Transverse colon (tissue), 4 donors: ENCODE data around the gene C16orf89. TPM values are rescaled to one million over a fixed set of nuclear protein-coding genes. Genes with fewer than 3 reads are reported as not detected.

Source experiments
- DNase-seq: peaks from one replicate; pipeline ENCODE4 v3.0.0-alpha.2; 2019
- H3K27ac ChIP-seq, 4 donors: fragments of 200-600 bp; sonication (generic); 2 replicates each; pipeline ENCODE4 v1.5.1; 2016 to 2018; ENCODE audit warnings: inconsistent platforms in 4 of 4
- H3K27me3 ChIP-seq: fragments of 200-600 bp; sonication (generic); 2 replicates; pipeline ENCODE4 v1.5.1; 2017; ENCODE audit warnings: inconsistent platforms
- H3K36me3 ChIP-seq, 4 donors: fragments of 200-600 bp; sonication (generic); 2 replicates each; pipeline ENCODE4 v1.5.1; 2017 to 2019; ENCODE audit warnings: inconsistent platforms in 4 of 4
- H3K4me1 ChIP-seq, 4 donors: fragments of 200-600 bp; sonication (generic); 2 replicates each; pipeline ENCODE4 v1.5.1; 2017 to 2020; ENCODE audit warnings: inconsistent platforms in 4 of 4
- H3K4me3 ChIP-seq, 4 donors: fragments of 200-600 bp; sonication (generic); 1 replicate in 1 of 4; 2 replicates in 3 of 4; pipeline versions ENCODE4 v1.5.1 to v1.6.1; 2017 to 2019; ENCODE audit warnings: inconsistent platforms in 4 of 4
- H3K9me3 ChIP-seq, 2 donors: fragments of 200-600 bp; sonication (generic); 2 replicates each; pipeline ENCODE4 v1.5.1; 2017 to 2019; ENCODE audit warnings: inconsistent platforms in 2 of 2
- EP300 ChIP-seq: sonication (generic); formaldehyde crosslinking; IDR thresholded peaks from one replicate; pipeline ENCODE4 v1.6.1; 2017; ENCODE audit warnings: antibody characterized with exemption, low read depth
- POLR2A ChIP-seq: fragments of 450-650 bp; IDR thresholded peaks from one replicate; pipeline ENCODE4 v1.6.1; 2016; ENCODE audit warnings: antibody characterized with exemption, mild to moderate bottlenecking, moderate library complexity
- POLR2AphosphoS5 ChIP-seq, 3 donors: sonication (generic); formaldehyde crosslinking; IDR thresholded peaks; one replicate each; pipeline ENCODE4 v1.6.1; 2016; ENCODE audit warnings: antibody characterized with exemption in 3 of 3
- WGBS, 2 donors: methylation state at CpG; one replicate each; pipeline ENCODE4 v1.1.5; 2018; ENCODE audit warnings: low coverage in 1 of 2; 5-methylcytosine and 5-hydroxymethylcytosine counted together
- in situ Hi-C, 4 donors: fragments of 200-750 bp; cut with MboI; loops; one replicate each; pipeline versions ENCODE4 v1.15.0 to v1.15.1; 2017; ENCODE audit warnings: low sequenced_read_pairs in 3 of 4, low pct_ligation_motif_present in 1 of 4, low pct_unique_long_range_greater_than_20kb in 1 of 4
- intact Hi-C: fragments of 100-400 bp; cut with DNase I; formaldehyde crosslinking; loops from one replicate; pipeline ENCODE4 v1.15.1; 2023; ENCODE audit warnings: low total_unique reads
- total RNA-seq, 4 donors: library from RNA; depleted of rRNA; stranded (reverse); fragments of >200 nt; gene quantifications; one replicate each; pipeline ENCODE4 v1.1.0, GENCODE V29; 2016
- TF ChIP-seq, protein P1 (sequence below), 5 experiments: fragments of 200-600 bp in 3 of 5; fragments of 450-650 bp in 2 of 5; sonication (generic) in 3 of 5; IDR thresholded peaks; 1 replicate in 2 of 5; 2 replicates in 3 of 5; pipeline ENCODE4 v1.5.1; 2016 to 2017; ENCODE audit warnings: antibody characterized with exemption in 5 of 5, inconsistent platforms in 3 of 5, mild to moderate bottlenecking in 2 of 5, moderate library complexity in 1 of 5

The C16orf89 gene
- total RNA-seq, 4 donors from 2014 or later = 1.5 to 8.6 TPM; not detected in 2

GRCh38 chr16:5064915-5065314 is 841 bp downstream of the C16orf89 start:
- intact Hi-C loops = no loop called here
- Histone ChIP-seq H3K36me3 (no peaks in the 10 kb centered on the region), H3K27me3 (no peaks in the 10 kb centered on the region), H3K4me1 (peaks cover 4 to 23% (median 10%) of the 10 kb centered on the region in 4 donors), H3K4me3 (no peak overlapping the region), H3K9me3 (no peaks in the 10 kb centered on the region), H3K27ac (no peak overlapping the region)
- 33 to 60% methylated on average over 1 to 7 of the region's 7 CpGs for WGBS, 2 donors
- TF ChIP-seq POLR2AphosphoS5 (IDR thresholded peaks at IDR 0.05) (no peak), EP300 (no peak), POLR2A (no peak)
- TF ChIP-seq, protein P1, sequence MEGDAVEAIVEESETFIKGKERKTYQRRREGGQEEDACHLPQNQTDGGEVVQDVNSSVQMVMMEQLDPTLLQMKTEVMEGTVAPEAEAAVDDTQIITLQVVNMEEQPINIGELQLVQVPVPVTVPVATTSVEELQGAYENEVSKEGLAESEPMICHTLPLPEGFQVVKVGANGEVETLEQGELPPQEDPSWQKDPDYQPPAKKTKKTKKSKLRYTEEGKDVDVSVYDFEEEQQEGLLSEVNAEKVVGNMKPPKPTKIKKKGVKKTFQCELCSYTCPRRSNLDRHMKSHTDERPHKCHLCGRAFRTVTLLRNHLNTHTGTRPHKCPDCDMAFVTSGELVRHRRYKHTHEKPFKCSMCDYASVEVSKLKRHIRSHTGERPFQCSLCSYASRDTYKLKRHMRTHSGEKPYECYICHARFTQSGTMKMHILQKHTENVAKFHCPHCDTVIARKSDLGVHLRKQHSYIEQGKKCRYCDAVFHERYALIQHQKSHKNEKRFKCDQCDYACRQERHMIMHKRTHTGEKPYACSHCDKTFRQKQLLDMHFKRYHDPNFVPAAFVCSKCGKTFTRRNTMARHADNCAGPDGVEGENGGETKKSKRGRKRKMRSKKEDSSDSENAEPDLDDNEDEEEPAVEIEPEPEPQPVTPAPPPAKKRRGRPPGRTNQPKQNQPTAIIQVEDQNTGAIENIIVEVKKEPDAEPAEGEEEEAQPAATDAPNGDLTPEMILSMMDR (IDR thresholded peaks at IDR 0.05) = no peak
- peak; percentile 63 for DNase-seq
- in situ Hi-C loops = no loop called here

GRCh38 chr16:5062790-5063765 is 2.7 kb downstream of the C16orf89 start:
- no peak for DNase-seq
- Histone ChIP-seq H3K36me3 (no peaks in the 10 kb centered on the region), H3K9me3 (no peaks in the 10 kb centered on the region)

GRCh38 chr16:5062051-5062450 is 3.7 kb downstream of the C16orf89 start:
- H3K36me3 ChIP-seq = no peaks in the 10 kb centered on the region
- TF ChIP-seq EP300 (no peak), POLR2A (no peak), POLR2AphosphoS5 (IDR thresholded peaks at IDR 0.05) (no peak)
- TF ChIP-seq, protein P1 (IDR thresholded peaks at IDR 0.05) = no peak
- H3K4me3 ChIP-seq = no peak overlapping the region
- H3K4me1 ChIP-seq = peaks cover 4 to 23% (median 10%) of the 10 kb centered on the region in 4 donors
- H3K27me3 ChIP-seq = no peaks in the 10 kb centered on the region
- H3K27ac ChIP-seq = no peak overlapping the region
- in situ Hi-C loops (no loop called here), intact Hi-C loops (no loop called here)
- no peak for DNase-seq
- H3K9me3 ChIP-seq = no peaks in the 10 kb centered on the region
- 80 to 92% methylated on average over 1 to 11 of the region's 11 CpGs for WGBS, 2 donors

More at GRCh38 chr16:5062790-5063765, 2.7 kb downstream of the C16orf89 start:
- no peaks in the 10 kb centered on the region for H3K27me3 ChIP-seq
- H3K4me1 ChIP-seq = peaks cover 4 to 23% (median 10%) of the 10 kb centered on the region in 4 donors
- H3K4me3 ChIP-seq = no peak overlapping the region
- intact Hi-C loops (no loop called here), in situ Hi-C loops (no loop called here)
- no peak for TF ChIP-seq POLR2A
- no peak for TF ChIP-seq EP300
- no peak for TF ChIP-seq POLR2AphosphoS5 (IDR thresholded peaks at IDR 0.05)
- TF ChIP-seq, protein P1 (IDR thresholded peaks at IDR 0.05) = peak in 3 of 5 experiments; percentile 10 to 13 (median 11)
- H3K27ac ChIP-seq = no peak overlapping the region
- 42 to 68% methylated on average over 14 to 19 of the region's 19 CpGs for WGBS, 2 donors

DNA sequence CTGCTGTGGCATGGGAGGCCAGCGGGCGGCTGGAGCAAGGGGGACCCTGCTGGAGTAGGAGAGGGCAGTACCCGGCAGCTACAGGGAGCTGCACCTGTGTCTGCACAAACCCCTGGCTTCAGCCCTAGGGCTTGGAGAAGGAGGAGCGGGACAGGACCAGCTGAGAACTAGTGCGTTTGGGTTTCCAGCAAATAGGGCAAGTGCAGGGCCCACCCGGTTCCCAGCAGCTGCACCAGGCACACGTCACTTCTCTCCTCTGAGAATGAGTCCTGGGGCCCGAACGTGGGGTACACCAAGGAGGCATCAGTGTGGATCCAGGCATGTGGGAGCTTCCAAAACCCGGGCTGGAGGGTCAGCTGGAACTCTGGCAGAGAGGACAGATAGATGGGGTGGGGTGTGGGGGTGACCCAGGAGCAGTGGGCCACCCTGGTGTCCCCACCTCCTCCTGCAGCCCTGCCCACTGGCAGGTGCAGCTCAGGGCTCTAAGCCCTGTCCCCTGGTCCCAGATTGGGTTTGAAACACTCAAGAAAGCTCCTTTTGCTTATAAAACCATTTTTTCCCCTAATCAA is 5.6 kb downstream of the C16orf89 start:
- WGBS, 2 donors = 76 to 100% methylated on average over 2 to 10 of the region's 10 CpGs
- in situ Hi-C loops (no loop called here), intact Hi-C loops (no loop called here)
- Histone ChIP-seq H3K9me3 (no peaks in the 10 kb centered on the region), H3K36me3 (no peaks in the 10 kb centered on the region), H3K4me3 (no peak overlapping the region), H3K4me1 (peaks cover 0 to 13% (median 5%) of the 10 kb centered on the region in 4 donors), H3K27me3 (no peaks in the 10 kb centered on the region), H3K27ac (no peak overlapping the region)
- DNase-seq = no peak
- TF ChIP-seq EP300 = no peak
- TF ChIP-seq, protein P1 (IDR thresholded peaks at IDR 0.05) = no peak
- no peak for TF ChIP-seq POLR2AphosphoS5 (IDR thresholded peaks at IDR 0.05)
- no peak for TF ChIP-seq POLR2A
